HG03097 (cell line): ENCODE measurements around the gene C17orf114.

Source experiments
- ATAC-seq: cut with Tn5 transposase; IDR thresholded peaks from one replicate; pipeline ENCODE4 v1.9.1; 2021; ENCODE audit not compliant: unreplicated experiment, low FRiP score

C17orf114 gene

GRCh38 chr17:4788807-4789700 is 13.1 kb downstream of the C17orf114 start, which contains the start of gene GLTPD2:
TSS of gene GLTPD2 (plus strand) at chr17:4788964. CDS start at chr17:4789012, 48 bp downstream.
- no peak for ATAC-seq

DNA sequence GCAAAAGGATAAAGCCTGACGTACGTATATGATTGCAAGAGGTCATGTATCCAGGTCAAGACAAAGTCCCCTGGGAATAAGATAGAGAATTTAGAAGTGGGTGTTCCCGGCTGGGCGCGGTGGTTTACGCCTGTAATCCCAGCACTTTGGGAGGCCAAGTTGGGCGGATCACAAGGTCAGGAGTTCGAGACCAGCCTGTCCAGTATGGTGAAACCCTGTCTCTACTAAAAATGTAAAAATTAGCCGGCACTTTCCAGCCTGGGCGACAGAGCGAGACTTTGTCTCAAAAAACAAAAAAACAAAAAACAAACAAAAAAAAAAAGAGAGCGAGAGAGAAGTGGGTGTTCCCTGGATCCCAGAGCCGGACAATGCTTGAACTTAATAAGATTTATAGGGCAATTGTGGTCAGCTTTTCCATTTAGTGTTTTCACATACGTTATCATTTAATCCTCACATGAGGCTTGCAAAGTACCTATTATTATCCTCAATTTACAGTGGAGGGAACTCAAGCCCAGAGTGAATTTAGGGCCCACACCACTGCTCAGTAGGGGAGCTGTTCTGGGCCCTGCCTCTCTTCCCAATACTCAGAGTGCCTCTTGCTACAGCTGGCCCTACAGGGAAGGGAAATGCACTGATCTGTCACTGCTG is 13.8 kb downstream of the C17orf114 start:
- ATAC-seq: no peak

DNA sequence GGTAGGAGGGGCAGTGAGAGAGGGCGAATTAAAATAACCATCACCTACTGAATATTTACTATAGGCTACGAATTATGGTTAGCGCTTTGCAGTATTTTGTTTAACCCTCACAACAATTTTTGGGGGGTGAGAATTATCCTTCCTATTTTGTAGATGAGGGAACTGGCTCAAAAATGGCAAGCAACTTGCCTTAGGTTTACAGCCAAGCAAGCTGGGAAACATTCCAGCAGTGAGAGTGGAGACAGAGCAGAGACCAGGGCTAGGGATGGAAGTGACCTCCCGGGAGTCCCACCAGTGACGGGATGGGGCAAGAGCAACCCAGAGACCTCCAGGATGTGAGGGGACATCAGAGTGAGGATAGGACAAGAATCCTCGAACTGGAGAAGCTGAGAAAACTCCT is 15.6 kb downstream of the C17orf114 start:
- no peak for ATAC-seq

DNA sequence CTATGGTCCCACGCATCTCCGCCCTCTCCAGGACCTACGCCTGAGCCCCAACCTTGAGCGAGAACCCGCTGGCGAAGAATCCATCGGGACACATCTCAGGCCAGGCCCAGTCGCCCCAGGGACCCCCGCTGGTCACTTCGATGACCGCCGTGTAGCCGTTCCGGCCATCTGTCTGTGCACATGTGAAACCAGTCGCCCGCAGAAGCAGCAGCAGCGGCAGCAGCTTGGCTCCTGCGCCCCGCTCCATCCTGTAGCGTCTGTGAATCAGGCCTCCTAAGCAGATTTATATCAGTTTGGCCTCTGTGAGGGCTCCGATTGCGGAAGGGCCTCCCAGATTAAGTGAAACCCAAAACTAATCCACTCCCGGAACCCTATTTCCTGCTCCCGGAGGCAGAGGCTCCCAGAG is 16.0 kb downstream of the C17orf114 start, which contains the start of gene VMO1:
Gene VMO1 (minus strand): TSS at position 259 of the 406 bp plus-strand sequence. CDS start 12 bp downstream, at position 247.
- ATAC-seq: no peak

GRCh38 chr17:4785311-4786105 is 16.6 kb downstream of the C17orf114 start:
- ATAC-seq: no peak

- ATAC-seq: no peak
These were observed 19.5 kb downstream of the C17orf114 start for GRCh38 chr17:4782652-4783051.

GRCh38 chr17:4780325-4780955 is 21.7 kb downstream of the C17orf114 start:
- no peak for ATAC-seq

DNA sequence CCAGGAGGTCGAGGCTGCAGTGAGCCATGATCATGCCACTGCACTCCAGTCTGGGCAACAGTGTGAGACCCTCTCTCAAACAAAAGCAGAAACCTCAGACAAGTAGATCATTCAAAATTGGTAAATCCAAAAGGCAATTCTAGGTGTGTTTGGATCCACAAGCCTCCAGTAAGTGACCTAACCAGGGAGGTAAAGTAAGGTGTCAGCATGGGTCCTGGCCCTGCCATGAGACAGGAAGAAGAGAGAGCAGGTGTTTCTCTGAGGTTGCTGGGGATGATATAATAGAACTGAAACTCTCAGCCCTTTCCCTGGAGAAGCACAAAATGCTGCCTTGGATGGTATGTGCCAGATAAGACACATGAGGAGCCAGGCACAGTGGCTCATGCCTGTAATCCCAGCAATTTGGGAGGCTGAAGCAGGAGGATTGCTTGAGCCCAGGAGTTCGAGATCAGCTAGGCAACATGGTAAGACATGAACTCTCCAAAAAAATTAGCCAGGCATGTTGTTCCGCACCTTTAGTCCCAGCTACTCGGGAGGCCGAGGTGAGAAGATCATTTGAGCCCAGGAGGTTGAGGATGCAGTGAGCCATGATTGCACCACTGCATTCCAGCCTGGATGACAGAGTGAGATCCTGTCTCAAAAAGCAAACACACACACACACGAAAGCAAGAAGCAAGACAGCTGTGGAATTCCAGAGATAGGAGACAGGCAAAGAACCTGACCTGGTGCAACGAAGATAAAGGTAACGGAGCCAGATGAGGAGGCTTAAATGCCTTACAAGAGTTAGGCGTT is 24.0 kb downstream of the C17orf114 start:
- no peak for ATAC-seq

DNA sequence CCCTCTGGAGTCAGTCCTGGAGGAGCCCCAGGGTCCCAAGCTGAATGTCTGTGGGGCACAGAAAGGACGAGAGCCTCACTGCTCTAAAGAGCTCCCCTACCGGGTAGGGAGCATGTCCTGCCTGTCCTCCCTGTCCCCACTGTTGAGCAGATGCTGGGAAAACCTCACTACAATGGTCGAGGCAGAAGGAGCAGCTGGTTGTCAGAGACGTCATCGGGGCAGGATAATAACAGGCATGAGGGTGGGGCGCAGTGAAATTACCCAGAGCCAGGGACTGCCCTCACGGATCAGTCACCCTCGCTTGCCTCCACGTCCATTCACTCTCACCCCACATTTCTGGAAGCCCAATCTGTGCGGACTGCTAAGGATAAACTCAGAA is 29.9 kb downstream of the C17orf114 start:
- ATAC-seq: no peak

DNA sequence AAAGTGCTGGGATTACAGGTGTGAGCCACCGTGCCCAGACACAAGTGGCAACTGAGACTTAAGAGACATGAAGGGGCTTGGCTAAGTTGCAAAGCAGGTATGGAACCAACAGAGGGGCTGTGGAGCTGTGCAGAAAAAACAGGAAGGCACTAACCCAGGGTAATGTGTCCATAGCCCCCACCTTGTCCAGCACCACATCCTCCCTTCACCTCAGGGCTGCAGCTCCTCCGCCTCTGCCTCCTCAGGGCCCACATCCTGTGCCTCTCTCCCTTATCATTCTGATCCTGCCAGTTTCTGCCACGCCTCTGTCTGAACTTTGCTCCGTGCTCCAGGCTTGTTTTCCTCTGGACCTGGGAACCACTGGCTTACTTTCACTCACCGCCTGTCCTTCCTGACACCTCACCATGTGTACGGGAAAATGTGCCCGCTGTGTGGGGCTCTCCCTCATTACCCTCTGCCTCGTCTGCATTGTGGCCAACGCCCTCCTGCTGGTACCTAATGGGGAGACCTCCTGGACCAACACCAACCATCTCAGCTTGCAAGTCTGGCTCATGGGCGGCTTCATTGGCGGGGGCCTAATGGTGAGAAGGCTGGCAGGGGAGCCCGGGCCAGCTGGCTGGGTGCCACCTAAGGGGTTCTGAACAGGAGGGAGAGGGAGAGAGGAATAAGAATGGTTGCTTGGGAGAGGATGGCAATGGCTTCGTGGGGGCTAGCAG is 30.5 kb downstream of the C17orf114 start, which contains the start of gene TM4SF5:
Gene TM4SF5 (plus strand): TSS at position 368 of the 716 bp plus-strand sequence. CDS start 37 bp downstream, at position 405.
- no peak for ATAC-seq

DNA sequence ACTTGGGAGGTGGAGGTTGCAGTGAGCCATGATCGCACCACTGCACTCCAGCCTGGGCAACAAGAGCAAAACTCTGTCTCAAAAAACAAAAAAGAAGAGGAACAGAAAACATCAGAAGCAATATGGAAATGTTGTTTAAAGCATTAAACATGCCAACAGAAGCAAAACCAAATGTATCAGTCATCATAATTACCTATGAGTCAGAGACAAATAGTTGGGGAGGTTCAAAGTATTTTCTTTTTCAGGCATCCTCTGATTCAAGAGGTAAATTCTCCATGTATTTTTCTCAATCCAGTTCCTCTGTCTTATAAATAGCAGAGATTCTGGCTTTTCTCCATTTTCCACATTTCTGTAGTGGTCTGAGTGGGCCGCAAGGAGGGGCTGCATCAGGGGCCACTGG is 32.5 kb downstream of the C17orf114 start:
- ATAC-seq: no peak

- no peak for ATAC-seq
These were observed 33.8 kb downstream of the C17orf114 start for GRCh38 chr17:4768298-4768697.

DNA sequence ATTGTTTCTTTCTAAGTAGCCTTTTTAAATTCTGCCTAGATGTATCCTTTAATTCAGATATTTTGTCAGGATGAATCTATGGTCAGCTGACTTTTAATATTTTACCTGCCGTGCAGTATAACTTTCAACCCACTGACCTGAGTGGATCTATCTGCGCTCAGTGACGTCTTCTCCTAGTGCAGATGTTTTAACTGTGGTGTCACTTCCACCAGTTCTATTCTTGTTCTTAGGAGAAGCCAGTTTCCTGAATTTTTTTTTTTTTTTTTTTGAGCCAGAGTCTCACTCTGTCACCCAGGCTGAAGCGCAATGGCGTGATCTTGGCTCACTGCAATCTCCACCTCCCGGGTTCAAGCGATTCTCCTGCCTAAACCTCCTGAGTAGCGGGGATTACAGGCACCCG is 35.4 kb downstream of the C17orf114 start:
- ATAC-seq: no peak

GRCh38 chr17:4766201-4766600 is 35.9 kb downstream of the C17orf114 start:
- ATAC-seq: no peak

DNA sequence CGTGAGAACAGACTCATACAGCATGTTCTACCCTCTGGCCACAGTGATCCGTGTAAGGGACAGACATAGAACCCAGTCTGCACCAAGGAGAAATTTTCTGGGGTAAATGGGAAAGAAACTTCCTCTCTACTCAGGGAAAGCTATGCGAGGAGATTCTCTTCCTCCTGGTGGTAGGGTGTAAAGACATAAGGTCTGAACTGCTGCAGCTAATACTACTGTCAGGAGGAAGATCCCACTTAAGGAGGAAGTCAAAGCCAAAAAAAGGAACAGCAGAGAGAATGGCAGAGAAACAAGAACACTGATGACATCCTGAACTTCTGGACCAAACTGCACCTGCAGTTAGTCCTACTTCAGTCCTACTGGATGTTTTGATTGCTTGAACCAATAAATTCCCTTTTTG is 37.5 kb downstream of the C17orf114 start:
- ATAC-seq: no peak

GRCh38 chr17:4759776-4760236 is 42.3 kb downstream of the C17orf114 start:
- ATAC-seq: no peak

DNA sequence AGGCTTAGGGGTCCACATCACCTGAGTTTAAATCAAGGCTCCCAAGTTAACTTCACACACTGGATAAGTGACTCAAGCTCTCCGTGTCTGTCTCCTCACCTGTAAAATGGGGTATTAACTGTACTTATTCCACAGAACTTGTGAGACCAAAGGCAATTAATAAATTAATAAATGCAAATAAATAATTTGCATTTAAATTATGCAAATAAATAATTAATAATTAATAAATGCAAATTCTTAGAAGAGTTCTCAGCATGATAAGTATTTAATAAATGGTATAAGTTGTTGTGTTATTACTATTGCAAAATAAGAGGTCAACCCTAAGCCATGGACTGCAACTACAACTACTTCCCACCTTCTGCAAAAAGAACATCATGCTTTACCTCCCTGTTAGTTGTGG is 48.7 kb downstream of the C17orf114 start:
- no peak for ATAC-seq

GRCh38 chr17:4751932-4752331 is 50.2 kb downstream of the C17orf114 start:
- no peak for ATAC-seq
